ENCODE data around the gene ALPK1.

DNA sequence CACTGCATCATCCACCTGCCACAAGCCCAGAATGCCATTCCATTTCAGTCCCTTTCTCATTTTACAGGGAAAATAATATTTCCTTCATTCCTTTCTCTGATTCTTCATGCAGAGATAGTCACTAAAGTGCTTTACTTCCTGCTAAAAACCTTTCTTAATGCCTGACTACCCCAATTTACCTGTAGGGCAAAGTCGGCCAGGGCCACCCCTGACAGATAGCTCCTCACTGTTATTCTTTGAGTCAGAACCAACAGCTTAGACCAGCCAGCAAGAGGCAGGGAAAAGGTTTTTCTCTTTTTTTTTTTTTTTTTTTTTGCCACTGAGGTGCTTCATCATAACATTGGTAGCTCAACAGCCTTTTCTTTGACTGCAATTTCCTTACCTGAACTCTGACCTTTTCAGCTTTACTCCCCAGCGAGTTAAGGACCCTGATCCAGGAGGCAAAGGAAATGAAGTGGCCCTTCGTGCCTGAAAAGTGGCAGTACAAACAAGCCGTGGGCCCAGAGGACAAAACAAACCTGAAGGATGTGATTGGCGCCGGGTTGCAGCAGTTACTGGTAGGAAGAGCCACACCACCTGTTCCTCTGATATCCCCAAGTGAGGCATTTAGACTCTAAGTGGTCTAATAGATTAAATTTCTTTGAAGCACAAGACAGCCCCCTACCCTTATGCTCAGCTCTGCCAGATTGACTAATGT lies 85.0 kb downstream of the ALPK1 start:
- TF ChIP-seq, protein P1, sequence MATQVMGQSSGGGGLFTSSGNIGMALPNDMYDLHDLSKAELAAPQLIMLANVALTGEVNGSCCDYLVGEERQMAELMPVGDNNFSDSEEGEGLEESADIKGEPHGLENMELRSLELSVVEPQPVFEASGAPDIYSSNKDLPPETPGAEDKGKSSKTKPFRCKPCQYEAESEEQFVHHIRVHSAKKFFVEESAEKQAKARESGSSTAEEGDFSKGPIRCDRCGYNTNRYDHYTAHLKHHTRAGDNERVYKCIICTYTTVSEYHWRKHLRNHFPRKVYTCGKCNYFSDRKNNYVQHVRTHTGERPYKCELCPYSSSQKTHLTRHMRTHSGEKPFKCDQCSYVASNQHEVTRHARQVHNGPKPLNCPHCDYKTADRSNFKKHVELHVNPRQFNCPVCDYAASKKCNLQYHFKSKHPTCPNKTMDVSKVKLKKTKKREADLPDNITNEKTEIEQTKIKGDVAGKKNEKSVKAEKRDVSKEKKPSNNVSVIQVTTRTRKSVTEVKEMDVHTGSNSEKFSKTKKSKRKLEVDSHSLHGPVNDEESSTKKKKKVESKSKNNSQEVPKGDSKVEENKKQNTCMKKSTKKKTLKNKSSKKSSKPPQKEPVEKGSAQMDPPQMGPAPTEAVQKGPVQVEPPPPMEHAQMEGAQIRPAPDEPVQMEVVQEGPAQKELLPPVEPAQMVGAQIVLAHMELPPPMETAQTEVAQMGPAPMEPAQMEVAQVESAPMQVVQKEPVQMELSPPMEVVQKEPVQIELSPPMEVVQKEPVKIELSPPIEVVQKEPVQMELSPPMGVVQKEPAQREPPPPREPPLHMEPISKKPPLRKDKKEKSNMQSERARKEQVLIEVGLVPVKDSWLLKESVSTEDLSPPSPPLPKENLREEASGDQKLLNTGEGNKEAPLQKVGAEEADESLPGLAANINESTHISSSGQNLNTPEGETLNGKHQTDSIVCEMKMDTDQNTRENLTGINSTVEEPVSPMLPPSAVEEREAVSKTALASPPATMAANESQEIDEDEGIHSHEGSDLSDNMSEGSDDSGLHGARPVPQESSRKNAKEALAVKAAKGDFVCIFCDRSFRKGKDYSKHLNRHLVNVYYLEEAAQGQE (IDR thresholded peaks at IDR 0.05; ENCODE audit: low read depth, low read length): no peak
- TF ChIP-seq, protein P2, sequence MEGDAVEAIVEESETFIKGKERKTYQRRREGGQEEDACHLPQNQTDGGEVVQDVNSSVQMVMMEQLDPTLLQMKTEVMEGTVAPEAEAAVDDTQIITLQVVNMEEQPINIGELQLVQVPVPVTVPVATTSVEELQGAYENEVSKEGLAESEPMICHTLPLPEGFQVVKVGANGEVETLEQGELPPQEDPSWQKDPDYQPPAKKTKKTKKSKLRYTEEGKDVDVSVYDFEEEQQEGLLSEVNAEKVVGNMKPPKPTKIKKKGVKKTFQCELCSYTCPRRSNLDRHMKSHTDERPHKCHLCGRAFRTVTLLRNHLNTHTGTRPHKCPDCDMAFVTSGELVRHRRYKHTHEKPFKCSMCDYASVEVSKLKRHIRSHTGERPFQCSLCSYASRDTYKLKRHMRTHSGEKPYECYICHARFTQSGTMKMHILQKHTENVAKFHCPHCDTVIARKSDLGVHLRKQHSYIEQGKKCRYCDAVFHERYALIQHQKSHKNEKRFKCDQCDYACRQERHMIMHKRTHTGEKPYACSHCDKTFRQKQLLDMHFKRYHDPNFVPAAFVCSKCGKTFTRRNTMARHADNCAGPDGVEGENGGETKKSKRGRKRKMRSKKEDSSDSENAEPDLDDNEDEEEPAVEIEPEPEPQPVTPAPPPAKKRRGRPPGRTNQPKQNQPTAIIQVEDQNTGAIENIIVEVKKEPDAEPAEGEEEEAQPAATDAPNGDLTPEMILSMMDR (IDR thresholded peaks at IDR 0.05): no peak
- TF ChIP-seq GABPA (IDR thresholded peaks at IDR 0.05; ENCODE audit: low read depth): no peak
- TF ChIP-seq, protein P3, sequence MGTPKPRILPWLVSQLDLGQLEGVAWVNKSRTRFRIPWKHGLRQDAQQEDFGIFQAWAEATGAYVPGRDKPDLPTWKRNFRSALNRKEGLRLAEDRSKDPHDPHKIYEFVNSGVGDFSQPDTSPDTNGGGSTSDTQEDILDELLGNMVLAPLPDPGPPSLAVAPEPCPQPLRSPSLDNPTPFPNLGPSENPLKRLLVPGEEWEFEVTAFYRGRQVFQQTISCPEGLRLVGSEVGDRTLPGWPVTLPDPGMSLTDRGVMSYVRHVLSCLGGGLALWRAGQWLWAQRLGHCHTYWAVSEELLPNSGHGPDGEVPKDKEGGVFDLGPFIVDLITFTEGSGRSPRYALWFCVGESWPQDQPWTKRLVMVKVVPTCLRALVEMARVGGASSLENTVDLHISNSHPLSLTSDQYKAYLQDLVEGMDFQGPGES (IDR thresholded peaks at IDR 0.05; ENCODE audit: low read depth, low read length): no peak
- no peak for TF ChIP-seq SMC3 (IDR thresholded peaks at IDR 0.05; ENCODE audit: low read depth, low read length)
